ENCODE results near the gene LCAT.
A peak's percentile ranks its signal among the peaks of the same experiment; 100 is the strongest.

Gene LCAT

DNA sequence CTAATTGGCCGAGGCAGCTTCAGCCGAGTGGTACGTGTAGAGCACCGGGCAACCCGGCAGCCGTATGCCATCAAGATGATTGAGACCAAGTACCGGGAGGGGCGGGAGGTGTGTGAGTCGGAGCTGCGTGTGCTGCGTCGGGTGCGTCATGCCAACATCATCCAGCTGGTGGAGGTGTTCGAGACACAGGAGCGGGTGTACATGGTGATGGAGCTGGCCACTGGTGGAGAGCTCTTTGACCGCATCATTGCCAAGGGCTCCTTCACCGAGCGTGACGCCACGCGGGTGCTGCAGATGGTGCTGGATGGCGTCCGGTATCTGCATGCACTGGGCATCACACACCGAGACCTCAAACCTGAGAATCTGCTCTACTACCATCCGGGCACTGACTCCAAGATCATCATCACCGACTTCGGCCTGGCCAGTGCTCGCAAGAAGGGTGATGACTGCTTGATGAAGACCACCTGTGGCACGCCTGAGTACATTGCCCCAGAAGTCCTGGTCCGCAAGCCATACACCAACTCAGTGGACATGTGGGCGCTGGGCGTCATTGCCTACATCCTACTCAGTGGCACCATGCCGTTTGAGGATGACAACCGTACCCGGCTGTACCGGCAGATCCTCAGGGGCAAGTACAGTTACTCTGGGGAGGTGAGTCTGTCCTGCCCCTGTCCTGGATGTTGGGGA, 34.7 kb downstream of the LCAT start:
- no peak for DNase-seq

DNA sequence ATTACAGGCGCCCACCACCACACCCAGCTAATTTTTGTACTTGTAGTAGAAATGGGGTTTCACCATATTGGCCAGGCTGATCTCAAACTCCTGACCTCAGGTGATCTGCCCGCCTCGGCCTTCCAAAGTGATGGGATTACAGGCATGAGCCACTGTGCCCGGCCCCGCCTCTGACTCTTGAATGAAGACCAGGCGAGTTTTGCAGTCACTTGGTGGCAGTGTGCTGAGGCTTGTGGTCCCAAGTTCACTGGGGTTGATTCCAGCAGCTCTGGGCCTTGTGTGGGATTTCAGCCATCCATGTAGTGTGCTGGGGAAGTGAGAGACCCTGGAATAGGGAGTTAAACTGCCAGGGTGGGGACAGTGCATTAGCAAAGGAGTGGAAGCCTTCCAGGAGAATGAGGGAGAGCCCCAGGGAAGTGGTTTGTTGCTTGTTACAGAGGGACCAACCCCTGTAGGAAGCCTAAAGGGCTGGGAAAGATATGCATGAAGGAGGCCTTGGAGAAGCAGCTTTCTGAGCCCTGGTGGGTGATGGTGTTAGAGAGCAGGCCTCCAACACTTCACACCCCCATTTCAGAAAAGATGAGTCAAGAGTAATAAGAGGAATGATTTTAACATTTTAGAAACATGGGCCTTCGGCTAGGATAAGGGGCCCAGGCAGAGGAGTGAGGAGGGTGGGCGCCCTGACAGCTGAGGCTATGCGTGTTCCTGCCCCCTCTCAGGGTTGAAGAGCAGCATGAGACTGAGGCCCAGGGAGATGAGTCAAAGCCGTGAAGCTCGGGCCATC, 36.3 kb downstream of the LCAT start:
- no peak for DNase-seq

DNA sequence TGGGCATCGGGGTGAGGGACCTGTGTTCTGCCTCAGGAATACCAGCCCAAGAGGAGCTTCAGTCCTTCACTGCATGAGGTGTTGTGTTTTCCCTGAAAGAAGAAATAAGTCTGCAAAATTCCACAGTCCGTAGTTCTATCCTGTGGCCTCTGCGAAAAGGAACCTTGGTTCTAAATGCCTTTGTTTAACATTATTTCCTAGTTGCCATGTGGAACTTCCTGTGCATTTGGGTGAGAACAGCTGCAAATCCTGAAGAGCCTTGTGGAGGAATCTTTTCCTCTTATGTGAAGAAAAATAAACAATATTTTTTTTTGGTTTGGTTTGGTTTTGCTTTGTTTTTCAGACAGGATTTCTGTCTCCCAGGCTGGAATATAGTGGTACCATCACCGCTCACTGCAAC, 41.1 kb downstream of the LCAT start:
- DNase-seq, result no peak

DNA sequence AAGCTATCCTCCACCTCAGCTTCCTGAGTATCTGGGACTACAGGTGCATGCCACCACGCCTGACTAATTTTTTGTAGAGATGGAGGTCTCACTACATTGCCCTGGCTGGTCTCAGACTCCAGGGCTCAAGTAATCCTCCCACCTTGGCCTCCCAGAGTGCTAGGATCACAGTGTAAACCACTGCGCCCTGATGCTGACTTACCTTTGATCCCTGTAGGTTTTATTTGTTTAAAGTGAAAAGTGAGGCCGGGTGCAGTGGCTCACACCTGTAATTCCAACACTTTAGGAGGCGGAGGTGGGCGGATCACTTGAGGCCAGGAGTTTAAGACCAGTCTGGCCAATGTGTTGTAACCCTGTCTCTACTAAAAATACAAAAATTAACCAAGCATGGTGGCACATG, 42.2 kb downstream of the LCAT start:
- DNase-seq, result no peak

DNA sequence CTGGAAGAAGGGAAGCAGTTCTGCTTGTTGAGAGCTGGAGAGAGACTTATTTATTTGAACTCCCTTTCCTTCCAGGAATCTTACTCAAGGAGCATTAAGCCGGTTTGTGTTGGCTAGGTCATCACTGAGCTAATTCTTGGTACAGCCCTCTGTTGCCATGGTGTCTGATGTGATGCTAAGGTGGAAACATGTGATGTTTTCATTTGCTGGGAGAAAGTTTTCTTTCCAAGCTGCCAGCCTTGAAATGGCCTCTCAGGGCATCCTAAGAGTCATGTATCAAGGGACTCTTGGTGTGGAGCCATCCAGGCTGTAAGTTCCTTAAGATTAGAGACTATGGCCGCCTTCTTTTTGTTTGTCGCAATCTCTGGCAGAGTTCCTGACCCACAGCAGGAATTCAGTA, 46.7 kb downstream of the LCAT start:
- DNase-seq, result no peak

DNA sequence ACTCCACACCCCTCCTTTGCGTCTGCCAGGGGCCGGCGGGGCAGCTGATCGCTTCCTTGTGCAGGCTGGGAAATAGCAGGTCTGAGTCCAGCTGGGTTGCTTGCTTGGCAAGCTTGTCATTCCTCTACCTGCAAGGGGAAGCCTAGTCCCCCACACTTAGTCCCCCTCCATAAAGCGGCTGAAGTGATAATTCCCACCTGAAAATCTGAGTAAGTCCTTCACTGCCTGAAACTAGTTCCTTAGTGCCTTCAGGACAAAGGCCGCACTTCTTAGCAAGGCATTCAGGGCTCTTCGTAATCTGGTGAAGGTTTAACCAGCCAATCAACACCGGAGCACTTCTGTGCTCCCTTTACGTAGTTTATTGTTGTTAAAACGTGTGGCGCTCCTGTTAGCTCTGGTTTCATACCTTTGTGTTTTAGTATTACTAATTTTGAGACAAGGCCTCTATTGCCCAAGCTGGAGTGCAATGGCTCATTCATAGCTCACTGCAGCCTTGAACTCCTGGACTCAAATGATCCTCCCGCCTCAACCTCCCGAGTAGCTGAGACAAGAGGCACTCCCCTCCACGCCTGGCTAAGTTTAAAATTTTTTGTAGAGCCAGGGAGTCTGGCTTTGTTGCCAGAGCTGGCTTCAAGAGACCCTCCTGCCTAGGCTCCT, 50.0 kb downstream of the LCAT start:
- DNase-seq, result no peak

DNA sequence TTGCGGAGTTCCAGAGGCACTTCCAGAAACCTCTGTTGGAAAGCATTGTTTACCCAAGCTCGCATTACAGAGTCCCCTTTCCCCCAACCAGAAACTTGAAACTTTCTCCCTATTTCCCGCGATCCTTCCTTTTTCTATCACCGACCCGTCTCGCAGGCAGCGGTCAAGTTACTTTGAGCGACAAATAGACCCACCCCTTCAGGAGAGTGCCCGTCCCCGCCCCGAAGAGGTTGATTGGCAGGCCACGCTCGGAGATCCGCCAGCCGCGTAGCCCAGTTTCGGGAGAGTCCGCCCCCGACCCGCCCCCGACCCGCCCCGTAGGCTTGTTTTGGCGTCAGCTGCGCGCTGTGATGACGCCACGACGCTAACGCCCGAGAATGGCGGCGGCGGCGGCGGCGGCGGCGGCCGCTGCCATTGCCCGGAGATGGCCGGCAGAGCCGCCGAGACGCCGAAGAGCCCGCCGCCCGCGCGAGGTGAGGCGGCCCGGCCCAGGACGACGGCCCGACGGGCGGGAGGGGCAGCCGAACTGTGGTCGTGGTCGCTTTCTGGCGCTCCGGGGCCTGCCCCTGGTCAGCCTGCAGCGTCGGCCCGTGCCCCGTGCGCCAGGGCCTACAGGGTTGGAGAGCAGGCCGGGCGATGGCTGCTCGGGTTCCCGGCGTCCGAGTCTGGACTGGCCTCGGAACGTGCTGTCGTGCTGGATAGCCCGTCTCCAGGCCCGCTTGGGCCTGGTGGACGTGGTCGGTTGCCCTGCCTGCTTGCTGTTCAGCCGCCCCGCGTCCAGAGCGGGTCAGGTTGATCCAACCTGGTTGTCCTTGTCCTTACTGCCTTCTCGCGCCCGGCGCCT, 50.8 kb downstream of the LCAT start, which contains the start of gene PSKH1:
Gene PSKH1 (plus strand): TSS at position 356 of the 844 bp plus-strand sequence. CDS start 15,496 bp downstream, outside the sequence.
- peak; percentile 86 for DNase-seq

DNA sequence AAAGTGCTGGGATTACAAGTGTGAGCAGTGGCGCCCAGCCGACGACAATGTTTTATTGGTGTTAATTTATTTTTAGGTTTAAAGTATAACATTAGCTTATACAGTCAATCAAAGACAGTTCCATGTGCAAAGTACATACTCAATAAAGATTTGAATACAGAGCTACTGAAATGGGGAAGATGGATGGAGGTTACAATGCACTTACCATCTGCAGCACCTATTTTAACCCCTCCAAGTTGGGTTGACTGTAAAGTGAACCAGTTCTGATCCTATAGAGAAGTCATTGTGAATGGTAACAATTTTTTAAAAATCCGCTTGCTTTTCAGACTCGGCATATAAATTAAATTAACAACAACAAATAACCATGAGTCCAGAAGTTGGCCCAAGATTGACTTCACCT, 51.5 kb downstream of the LCAT start:
- no peak for DNase-seq
